Lung (tissue), 12 donors: Measurements from ENCODE around the gene PHACTR1. TPM values are rescaled to one million over a fixed set of nuclear protein-coding genes. Genes with fewer than 3 reads are reported as not detected.

Experiments
- ATAC-seq: fragments of 200-7000 bp; cut with Tn5 transposase; one replicate; pipeline ENCODE4 v1.9.1; 2020; ENCODE audit warnings: moderate number of reproducible peaks; ENCODE audit not compliant: insufficient read depth, low FRiP score
- DNase-seq, 3 donors: peaks; one replicate each; pipeline ENCODE4 v3.0.0-alpha.2; 2013 to 2017
- H3K27ac ChIP-seq, 2 donors: one replicate each; pipeline ENCODE4 v1.5.1; 2013; ENCODE audit warnings: mild to moderate bottlenecking in 2 of 2, moderate library complexity in 2 of 2, control low read depth in 1 of 2, inconsistent platforms in 1 of 2, low read depth in 1 of 2, low read length in 1 of 2
- H3K27me3 ChIP-seq, 3 donors: one replicate each; pipeline ENCODE4 v1.5.1; 2013; ENCODE audit warnings: low read length in 2 of 3; ENCODE audit not compliant: control insufficient read depth in 3 of 3, insufficient read depth in 3 of 3
- H3K36me3 ChIP-seq, 4 donors: one replicate each; pipeline ENCODE4 v1.5.1; 2013; ENCODE audit warnings: low read length in 4 of 4, mild to moderate bottlenecking in 1 of 4, moderate library complexity in 1 of 4; ENCODE audit not compliant: control insufficient read depth in 4 of 4, insufficient read depth in 4 of 4
- H3K4me1 ChIP-seq, 5 donors: one replicate each; pipeline ENCODE4 v1.5.1; 2013; ENCODE audit warnings: low read length in 5 of 5, mild to moderate bottlenecking in 2 of 5, moderate library complexity in 1 of 5; ENCODE audit not compliant: control insufficient read depth in 5 of 5, insufficient read depth in 5 of 5
- H3K4me3 ChIP-seq: one replicate; pipeline ENCODE4 v1.5.1; 2013; ENCODE audit warnings: mild to moderate bottlenecking, control low read depth, moderate library complexity
- H3K9ac ChIP-seq, 2 donors: one replicate each; pipeline ENCODE4 v1.5.1; 2013; ENCODE audit warnings: low read length in 2 of 2, control low read depth in 1 of 2; ENCODE audit not compliant: insufficient read depth in 1 of 2
- H3K9me3 ChIP-seq, 4 donors: one replicate each; pipeline ENCODE4 v1.5.1; 2013; ENCODE audit warnings: low read length in 3 of 4, mild to moderate bottlenecking in 1 of 4, moderate library complexity in 1 of 4; ENCODE audit not compliant: control insufficient read depth in 4 of 4, insufficient read depth in 3 of 4
- WGBS, 2 donors: extraction: QIAGEN DNeasy Blood & Tissue Kit; methylation state at CpG; one replicate each; pipeline ENCODE4 v1.1.7; 2013; 5-methylcytosine and 5-hydroxymethylcytosine counted together
- polyA plus RNA-seq, 2 donors: library from polyadenylated mRNA; stranded (reverse); fragments of 200-250 nt; gene quantifications; one replicate each; pipeline ENCODE4 v1.2.1, GENCODE V29; 2013
- total RNA-seq, 2 donors: library from RNA; depleted of rRNA in 1 of 2; stranded (reverse); fragments of >200 nt in 1 of 2; gene quantifications; one replicate each; pipeline ENCODE4 v1.2.1, GENCODE V29; 2014 to 2021
- TF ChIP-seq, protein P1 (sequence below): IDR thresholded peaks from 2 replicates; pipeline ENCODE4 v1.5.1; 2012; ENCODE audit warnings: mild to moderate bottlenecking; ENCODE audit errors: control extremely low read depth, extremely low read depth
- donor health status: control.
- donor health status: control.
- donor health status: Bipolar disorder and iron deficiency.
- donor health status: healthy.
- donor health status: DM: yes; HTN: yes; CAD: no.

The PHACTR1 gene
- total and polyA plus RNA-seq, 4 donors: 16.3 to 58.8 (median 41.9) TPM

DNA sequence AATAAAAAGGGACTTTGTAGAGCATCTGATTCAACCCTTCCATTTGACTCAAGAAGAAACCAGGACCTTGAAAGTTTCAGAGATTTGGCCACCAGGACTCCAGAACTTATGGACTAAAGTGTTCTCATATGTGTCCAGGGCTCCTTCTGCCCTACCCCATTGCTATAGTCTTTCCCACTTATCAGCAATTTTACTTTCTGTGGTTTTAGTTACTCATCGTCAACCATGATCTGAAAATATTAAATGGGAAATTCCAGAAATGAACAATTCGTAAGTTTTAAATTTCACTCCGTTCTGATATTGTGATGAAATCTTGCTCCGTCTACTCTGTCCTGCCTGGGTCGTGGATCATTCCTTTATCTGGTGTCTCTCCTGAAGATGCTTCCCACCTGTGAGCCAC lies 259.8 kb downstream of the PHACTR1 start:
- TF ChIP-seq, protein P1, sequence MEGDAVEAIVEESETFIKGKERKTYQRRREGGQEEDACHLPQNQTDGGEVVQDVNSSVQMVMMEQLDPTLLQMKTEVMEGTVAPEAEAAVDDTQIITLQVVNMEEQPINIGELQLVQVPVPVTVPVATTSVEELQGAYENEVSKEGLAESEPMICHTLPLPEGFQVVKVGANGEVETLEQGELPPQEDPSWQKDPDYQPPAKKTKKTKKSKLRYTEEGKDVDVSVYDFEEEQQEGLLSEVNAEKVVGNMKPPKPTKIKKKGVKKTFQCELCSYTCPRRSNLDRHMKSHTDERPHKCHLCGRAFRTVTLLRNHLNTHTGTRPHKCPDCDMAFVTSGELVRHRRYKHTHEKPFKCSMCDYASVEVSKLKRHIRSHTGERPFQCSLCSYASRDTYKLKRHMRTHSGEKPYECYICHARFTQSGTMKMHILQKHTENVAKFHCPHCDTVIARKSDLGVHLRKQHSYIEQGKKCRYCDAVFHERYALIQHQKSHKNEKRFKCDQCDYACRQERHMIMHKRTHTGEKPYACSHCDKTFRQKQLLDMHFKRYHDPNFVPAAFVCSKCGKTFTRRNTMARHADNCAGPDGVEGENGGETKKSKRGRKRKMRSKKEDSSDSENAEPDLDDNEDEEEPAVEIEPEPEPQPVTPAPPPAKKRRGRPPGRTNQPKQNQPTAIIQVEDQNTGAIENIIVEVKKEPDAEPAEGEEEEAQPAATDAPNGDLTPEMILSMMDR: no peak
- no peak overlapping the region for H3K9ac ChIP-seq
- no peak overlapping the region for H3K27ac ChIP-seq
- H3K27me3 ChIP-seq: no peaks in the 10 kb centered on the region
- DNase-seq: no peak
- no peaks in the 10 kb centered on the region for H3K9me3 ChIP-seq
- H3K4me1 ChIP-seq: peaks cover 0 to 15% (median 0%) of the 10 kb centered on the region in 5 donors
- 86 to 88% methylated on average over 5 of the region's 5 CpGs for whole genome bisulfite sequencing, 2 donors
- H3K4me3 ChIP-seq: no peak overlapping the region
- H3K36me3 ChIP-seq: peaks cover 0 to 5% (median 0%) of the 10 kb centered on the region in 4 donors
- no peak for ATAC-seq

DNA sequence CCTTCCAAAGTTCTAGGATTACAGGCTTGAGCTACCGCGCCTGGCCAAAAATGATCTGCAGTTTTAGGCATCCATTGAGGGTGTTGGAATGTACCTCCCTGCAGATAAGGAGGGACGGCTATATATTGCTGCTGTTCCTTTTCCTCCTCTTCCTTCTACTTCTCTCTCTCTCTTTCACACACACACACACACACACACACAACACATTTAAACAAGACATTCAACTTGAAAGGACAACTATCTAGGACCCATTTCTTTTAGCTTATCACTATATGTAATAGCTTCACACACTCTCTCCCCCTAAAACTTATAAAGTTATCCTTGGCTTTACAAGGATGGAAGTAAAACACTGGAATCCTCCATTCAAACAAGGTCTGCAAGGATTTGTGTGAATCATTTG lies 260.6 kb downstream of the PHACTR1 start:
- Histone ChIP-seq H3K9me3 (no peaks in the 10 kb centered on the region), H3K9ac (no peak overlapping the region), H3K4me3 (no peak overlapping the region), H3K27ac (no peak overlapping the region), H3K4me1 (peaks cover 0 to 14% (median 0%) of the 10 kb centered on the region in 5 donors), H3K36me3 (peaks cover 0 to 5% (median 0%) of the 10 kb centered on the region in 4 donors), H3K27me3 (no peaks in the 10 kb centered on the region)
- 88 to 93% methylated on average over 3 of the region's 3 CpGs for WGBS, 2 donors
- ATAC-seq: no peak
- TF ChIP-seq, protein P1: no peak
- no peak for DNase-seq

DNA sequence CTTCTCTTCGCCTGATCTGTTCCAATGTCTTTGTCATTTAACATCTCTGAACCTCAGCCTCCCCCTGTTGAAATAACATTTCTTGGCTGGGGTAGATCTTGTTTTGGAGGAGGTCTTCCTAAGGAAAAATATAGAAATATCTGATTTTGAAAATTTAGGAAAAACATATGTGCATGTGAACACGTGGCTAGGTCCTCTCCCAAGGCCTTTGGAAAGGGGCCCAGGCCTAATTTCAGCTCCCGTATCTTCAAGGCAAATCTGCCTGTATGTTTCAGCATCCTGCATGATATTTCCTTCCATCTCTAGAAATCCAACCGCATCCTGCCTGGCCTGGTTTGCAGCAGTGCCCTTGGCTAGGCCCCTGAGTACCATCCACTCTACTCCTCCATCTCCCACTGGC lies 261.2 kb downstream of the PHACTR1 start:
- Histone ChIP-seq H3K27me3 (no peaks in the 10 kb centered on the region), H3K9ac (no peak overlapping the region), H3K36me3 (peaks cover 0 to 5% (median 0%) of the 10 kb centered on the region in 4 donors), H3K9me3 (no peaks in the 10 kb centered on the region), H3K4me1 (peaks cover 0 to 14% (median 0%) of the 10 kb centered on the region in 5 donors), H3K27ac (no peak overlapping the region), H3K4me3 (no peak overlapping the region)
- ATAC-seq (no peak), DNase-seq (no peak)
- WGBS, 2 donors: 91% methylated on average over 4 of the region's 4 CpGs
- TF ChIP-seq, protein P1: no peak

DNA sequence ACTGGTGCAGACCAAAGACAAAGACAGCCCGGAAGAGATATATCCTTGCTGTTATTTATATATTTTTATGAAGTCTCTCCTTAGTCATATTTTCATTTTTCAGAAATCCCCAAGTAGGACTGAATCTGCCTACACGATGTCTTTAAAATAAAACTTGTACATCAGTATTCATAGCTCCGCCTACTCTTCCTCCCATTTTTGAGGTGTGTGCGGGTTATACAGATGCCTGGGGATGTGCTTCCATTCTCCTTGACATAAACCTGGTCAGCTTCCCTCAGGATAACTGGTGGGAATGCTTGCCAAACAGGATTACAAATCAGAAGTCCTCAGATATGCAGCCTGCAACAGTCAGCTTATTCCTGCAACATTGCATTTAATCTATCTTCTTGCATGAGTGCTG lies 264.2 kb downstream of the PHACTR1 start:
- no peak overlapping the region for H3K4me3 ChIP-seq
- no peaks in the 10 kb centered on the region for H3K9me3 ChIP-seq
- H3K36me3 ChIP-seq: peaks cover 0 to 5% (median 0%) of the 10 kb centered on the region in 4 donors
- TF ChIP-seq, protein P1: no peak
- no peak overlapping the region for H3K9ac ChIP-seq
- DNase-seq (no peak), ATAC-seq (no peak)
- peaks cover 0 to 5% (median 0%) of the 10 kb centered on the region in 5 donors for H3K4me1 ChIP-seq
- H3K27me3 ChIP-seq: no peaks in the 10 kb centered on the region
- 96% methylated on average over 4 of the region's 4 CpGs for whole genome bisulfite sequencing, 2 donors
- H3K27ac ChIP-seq: no peak overlapping the region
